WTC11 (cell line): ENCODE measurements around the gene MAEA.

Experiments
- ATF1 ChIP-seq: sonication (generic); formaldehyde crosslinking; IDR thresholded peaks from 2 replicates; pipeline ENCODE4 v1.8.1; 2023; ENCODE audit warnings: mild to moderate bottlenecking, moderate library complexity, missing genetic modification reagents
- CTCF ChIP-seq: fragments of 200-600 bp; IDR thresholded peaks from 2 replicates; pipeline ENCODE4 v1.8.0; 2022; ENCODE audit warnings: antibody characterized with exemption
- ELF4 ChIP-seq: sonication (generic); formaldehyde crosslinking; IDR thresholded peaks from 2 replicates; pipeline ENCODE4 v1.8.1; 2022; ENCODE audit warnings: low read depth, mild to moderate bottlenecking, moderate library complexity, missing genetic modification reagents
- JUN ChIP-seq: sonication (generic); formaldehyde crosslinking; IDR thresholded peaks from 2 replicates; pipeline ENCODE4 v1.8.0; 2023; ENCODE audit warnings: mild to moderate bottlenecking, missing genetic modification reagents
- MAX ChIP-seq: sonication (generic); formaldehyde crosslinking; IDR thresholded peaks from 2 replicates; pipeline ENCODE4 v1.8.0; 2022; ENCODE audit warnings: mild to moderate bottlenecking, missing genetic modification reagents
- OVOL2 ChIP-seq: fragments of 250-450 bp; sonication (Bioruptor Pico); IDR thresholded peaks from 2 replicates; pipeline ENCODE4 v1.9.0; 2021; ENCODE audit warnings: mild to moderate bottlenecking, borderline replicate concordance
- SMAD3 ChIP-seq: sonication (generic); formaldehyde crosslinking; IDR thresholded peaks from 2 replicates; pipeline ENCODE4 v1.8.0; 2022; ENCODE audit warnings: missing genetic modification reagents, mild to moderate bottlenecking, borderline replicate concordance
- SP1 ChIP-seq: sonication (generic); formaldehyde crosslinking; conservative IDR thresholded peaks from 2 replicates; pipeline ENCODE4 v1.8.1; 2022; ENCODE audit warnings: missing genetic modification reagents
- USF2 ChIP-seq: sonication (generic); formaldehyde crosslinking; IDR thresholded peaks from 2 replicates; pipeline ENCODE4 v1.8.1; 2023; ENCODE audit warnings: mild to moderate bottlenecking, missing genetic modification reagents, moderate library complexity

- TF ChIP-seq CTCF (no peak), OVOL2 (no peak), ATF1 (CRISPR knock-in tag) (no peak), USF2 (no peak), JUN (CRISPR knock-in tag) (no peak), MAX (CRISPR knock-in tag) (no peak), ELF4 (CRISPR knock-in tag) (no peak), SP1 (CRISPR knock-in tag) (no peak), SMAD3 (no peak)
Measured at GRCh38 chr4:1255699-1256098, 34.0 kb upstream of the MAEA start.
